Stimulated activated memory B cell treated with anti-CD40 and anti-IgM and Interleukin-4, amounts not matched to agents 10 μg/mL and 1 μg/mL and 100 μg/mL, for 72 hours (primary cell): Measurements from ENCODE around the gene CNGB1.
"Not testable (repeated sequence)": the region's sequence is repeated elsewhere in the genome, so short reads cannot be mapped to it uniquely, and the experiment has no call there.

Experiments used
- ATAC-seq: fragments of 150-1000 bp; cut with Tn5 transposase; 2 replicates; pipeline ENCODE4 v1.10.0; 2021
- H3K27ac Mint-ChIP-seq: one replicate; pipeline ENCODE4 v1.8.0; 2022; ENCODE audit warnings: mild to moderate bottlenecking, mixed read lengths
- H3K27me3 Mint-ChIP-seq: one replicate; pipeline ENCODE4 v1.8.0; 2022; ENCODE audit warnings: mixed read lengths
- H3K36me3 Mint-ChIP-seq: one replicate; pipeline ENCODE4 v1.8.0; 2022; ENCODE audit warnings: mixed read lengths
- H3K4me1 Mint-ChIP-seq: one replicate; pipeline ENCODE4 v1.8.0; 2022; ENCODE audit warnings: mixed read lengths
- H3K4me3 Mint-ChIP-seq: one replicate; pipeline ENCODE4 v1.8.0; 2022; ENCODE audit warnings: mild to moderate bottlenecking, moderate library complexity, mixed read lengths
- H3K9me3 Mint-ChIP-seq: one replicate; pipeline ENCODE4 v1.8.0; 2022; ENCODE audit warnings: mixed read lengths

CNGB1 gene

DNA sequence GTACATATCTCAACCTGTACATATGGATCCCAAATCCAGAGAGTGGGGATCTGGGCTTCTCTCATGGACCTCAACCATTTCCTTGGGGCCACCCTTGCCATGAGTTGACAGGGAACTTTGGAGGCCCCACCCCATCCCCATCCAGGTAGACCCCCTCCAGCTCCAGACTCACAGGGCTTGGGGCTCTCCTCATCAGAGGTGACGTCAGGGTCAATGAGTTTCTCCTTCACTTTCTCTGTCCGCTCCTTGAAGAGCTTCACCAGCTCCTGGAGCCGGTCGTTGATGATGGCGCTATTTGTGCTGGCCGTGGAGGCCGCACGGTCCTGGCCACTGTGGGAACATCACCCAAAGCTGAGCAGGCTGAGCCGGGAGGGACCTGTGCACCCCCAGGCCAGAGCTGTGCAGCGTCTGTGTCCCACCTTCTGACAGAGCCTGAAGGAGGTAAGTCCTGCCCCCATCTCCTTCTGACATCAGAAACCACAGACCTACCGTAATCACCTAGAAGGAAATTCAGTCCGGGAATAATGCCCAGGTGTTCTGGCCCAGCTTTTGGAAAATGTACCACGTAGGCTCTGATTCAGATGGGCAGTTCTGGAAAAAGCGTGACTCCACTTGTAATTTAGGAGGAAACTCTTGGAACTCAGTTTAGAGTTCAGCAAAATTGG lies 50.6 kb downstream of the CNGB1 start:
- Mint-ChIP-seq H3K4me1 (no peaks in the 10 kb centered on the region), H3K36me3 (no peaks in the 10 kb centered on the region), H3K4me3 (no peak overlapping the region), H3K9me3 (peaks cover 6% of the 10 kb centered on the region), H3K27me3 (peaks cover 37% of the 10 kb centered on the region), H3K27ac (no peak overlapping the region)
- ATAC-seq: no peak

DNA sequence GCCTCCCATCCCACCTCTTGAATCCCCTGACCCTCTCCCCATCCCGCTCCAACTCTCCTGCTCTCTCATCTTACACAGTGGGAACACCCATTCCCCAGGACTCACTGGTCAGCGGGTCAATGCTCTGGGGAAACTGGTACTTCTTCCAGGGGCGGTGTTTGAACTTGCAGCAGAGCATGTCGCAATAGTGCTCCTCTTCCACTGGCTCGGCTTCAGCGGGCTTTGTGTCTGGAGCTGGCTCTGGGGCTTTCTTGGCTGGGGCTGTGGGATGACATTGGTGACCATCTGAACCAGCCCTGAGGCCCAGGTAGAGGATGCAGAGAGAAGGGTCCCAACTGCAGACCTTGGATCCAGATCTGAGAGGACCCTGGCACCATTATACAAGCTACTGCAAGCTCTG lies 51.9 kb downstream of the CNGB1 start:
- no peak for ATAC-seq
- Mint-ChIP-seq H3K36me3 (no peaks in the 10 kb centered on the region), H3K9me3 (peaks cover 6% of the 10 kb centered on the region), H3K4me3 (no peak overlapping the region), H3K27ac (no peak overlapping the region), H3K27me3 (peaks cover 45% of the 10 kb centered on the region), H3K4me1 (no peaks in the 10 kb centered on the region)

DNA sequence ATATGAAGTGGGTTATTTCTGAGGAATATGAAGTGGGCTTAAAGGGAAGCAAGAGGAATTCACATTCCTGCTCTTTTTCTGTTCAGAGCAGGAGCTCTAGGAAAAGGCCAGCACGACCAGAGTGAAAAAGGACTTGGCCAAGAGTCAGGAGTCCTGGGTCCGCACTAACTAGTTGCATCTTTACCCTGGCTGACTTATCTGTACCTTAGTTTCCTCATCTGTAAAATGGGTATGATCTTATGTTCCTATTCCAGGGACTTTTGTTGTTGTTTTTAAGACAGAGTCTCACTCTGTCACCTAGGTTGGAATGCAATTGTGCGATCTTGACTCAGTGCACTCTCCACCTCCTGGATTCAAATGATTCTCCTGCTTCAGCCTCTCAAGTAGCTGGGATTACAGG lies 52.5 kb downstream of the CNGB1 start:
- no peak overlapping the region for H3K27ac Mint-ChIP-seq
- no peak overlapping the region for H3K4me3 Mint-ChIP-seq
- no peaks in the 10 kb centered on the region for H3K36me3 Mint-ChIP-seq
- H3K27me3 Mint-ChIP-seq: peaks cover 39% of the 10 kb centered on the region
- H3K4me1 Mint-ChIP-seq: no peaks in the 10 kb centered on the region
- peaks cover 6% of the 10 kb centered on the region for H3K9me3 Mint-ChIP-seq
- no peak for ATAC-seq

DNA sequence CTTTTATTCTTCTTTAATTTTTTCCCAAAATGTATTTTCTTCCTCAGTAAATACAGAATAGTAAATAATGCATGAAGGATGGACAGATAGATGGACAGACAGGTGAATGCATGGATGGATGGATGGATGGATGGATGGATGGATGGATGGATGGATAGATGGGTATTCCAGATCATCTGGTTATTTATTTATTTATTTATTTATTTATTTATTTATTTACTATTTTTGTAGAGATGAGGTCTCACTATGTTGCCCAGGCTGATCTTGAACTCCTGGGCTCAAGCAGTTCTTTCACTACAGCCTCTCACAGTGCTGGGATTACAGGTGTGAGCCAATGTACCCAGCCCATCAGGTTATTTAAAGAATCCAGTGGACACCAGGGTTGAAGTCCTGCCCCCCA lies 53.0 kb downstream of the CNGB1 start:
- H3K36me3 Mint-ChIP-seq, H3K9me3 Mint-ChIP-seq, H3K4me3 Mint-ChIP-seq, H3K4me1 Mint-ChIP-seq, ATAC-seq, H3K27ac Mint-ChIP-seq: not testable (repeated sequence)
- peaks cover 37% of the 10 kb centered on the region for H3K27me3 Mint-ChIP-seq

DNA sequence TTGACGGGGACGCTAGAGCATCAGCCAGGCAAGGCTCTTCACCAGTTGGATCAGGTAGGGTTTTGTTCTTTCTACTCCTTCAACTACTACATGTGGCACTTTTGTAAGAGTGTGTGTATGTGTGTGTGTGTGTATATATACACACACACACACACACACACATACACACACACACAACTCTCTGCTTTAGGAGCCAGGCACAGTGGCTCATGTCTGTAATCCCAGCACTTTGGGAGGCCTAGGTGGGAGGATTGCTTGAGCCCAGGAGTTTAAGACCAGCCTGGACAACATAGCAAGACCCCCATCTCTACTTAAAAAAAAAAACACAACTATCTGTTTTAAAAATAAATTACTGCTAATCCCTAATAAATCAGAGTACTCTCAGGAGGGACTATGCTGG lies 53.4 kb downstream of the CNGB1 start:
- peaks cover 42% of the 10 kb centered on the region for H3K27me3 Mint-ChIP-seq
- not testable (repeated sequence) for ATAC-seq, H3K4me3 Mint-ChIP-seq, H3K4me1 Mint-ChIP-seq, H3K9me3 Mint-ChIP-seq, H3K36me3 Mint-ChIP-seq, H3K27ac Mint-ChIP-seq

DNA sequence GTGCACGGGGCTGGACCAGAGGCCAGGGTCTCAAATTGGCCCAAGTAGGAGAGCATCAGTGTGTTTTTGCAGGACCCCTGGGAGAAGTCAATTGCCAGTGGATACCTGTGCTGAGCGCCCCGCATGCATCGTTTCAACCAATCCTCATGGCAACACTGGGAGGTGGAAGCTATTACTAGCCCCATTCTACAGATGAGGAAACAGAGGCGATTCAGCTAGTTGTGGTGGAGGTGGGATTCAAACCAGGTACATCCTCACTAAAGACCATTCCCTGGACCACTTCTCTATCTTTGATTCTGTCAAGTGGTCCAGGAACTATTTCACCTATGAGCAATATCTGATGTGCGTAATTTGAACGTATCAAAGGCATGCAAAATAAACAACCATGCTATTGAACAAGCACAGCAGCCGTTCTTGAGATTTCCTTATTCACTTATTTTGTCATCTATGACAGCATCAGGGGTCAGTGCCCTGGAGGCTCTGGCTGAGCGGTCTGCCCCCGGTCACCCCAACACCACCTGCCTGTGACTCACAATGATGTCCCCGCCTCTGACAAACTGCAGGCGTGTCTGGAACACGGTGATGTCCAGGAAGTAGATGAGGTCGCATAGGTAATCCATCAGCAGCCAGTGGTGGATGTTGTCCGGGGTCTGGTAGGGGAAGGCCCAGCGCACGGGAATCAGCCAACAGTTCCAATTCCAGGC lies 54.0 kb downstream of the CNGB1 start:
- peaks cover 48% of the 10 kb centered on the region for H3K27me3 Mint-ChIP-seq
- no peak overlapping the region for H3K4me3 Mint-ChIP-seq
- H3K4me1 Mint-ChIP-seq: no peaks in the 10 kb centered on the region
- H3K36me3 Mint-ChIP-seq: no peaks in the 10 kb centered on the region
- ATAC-seq: no peak
- H3K9me3 Mint-ChIP-seq: peaks cover 6% of the 10 kb centered on the region
- H3K27ac Mint-ChIP-seq: no peak overlapping the region

DNA sequence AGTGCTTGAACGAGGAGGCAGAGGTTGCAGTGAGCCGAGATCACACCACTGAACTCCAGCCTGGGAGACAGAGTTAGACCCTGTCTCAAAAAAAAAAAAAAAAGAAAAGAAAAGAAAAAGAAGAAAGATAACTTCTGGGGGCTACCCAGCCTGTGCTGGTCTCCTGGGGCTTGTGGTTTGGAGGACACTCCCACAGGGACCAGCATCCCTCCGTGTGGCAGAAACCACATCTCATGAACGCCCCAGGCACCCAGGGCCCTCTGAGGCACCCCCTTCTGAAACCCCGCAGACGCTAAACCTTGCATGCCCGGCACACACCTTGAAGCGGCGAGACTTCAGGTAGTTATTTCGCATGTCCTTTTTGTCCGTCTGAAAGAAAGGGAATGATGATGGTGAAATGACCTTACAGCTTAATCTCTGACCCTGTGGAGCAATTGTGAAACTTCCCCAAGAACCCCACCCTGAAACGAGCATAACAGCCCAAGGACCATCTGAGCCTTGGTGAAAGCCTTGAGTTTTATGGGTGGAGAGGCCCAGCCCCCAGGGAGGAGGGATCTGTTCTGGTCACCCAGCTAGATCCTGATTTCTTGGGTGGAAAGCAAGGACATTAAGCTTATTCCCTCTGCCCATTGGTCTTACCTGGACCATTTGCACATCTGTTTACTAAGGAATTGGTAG lies 55.0 kb downstream of the CNGB1 start:
- ATAC-seq: no peak
- no peak overlapping the region for H3K4me3 Mint-ChIP-seq
- no peaks in the 10 kb centered on the region for H3K4me1 Mint-ChIP-seq
- peaks cover 55% of the 10 kb centered on the region for H3K27me3 Mint-ChIP-seq
- H3K27ac Mint-ChIP-seq: no peak overlapping the region
- H3K9me3 Mint-ChIP-seq: peaks cover 6% of the 10 kb centered on the region
- no peaks in the 10 kb centered on the region for H3K36me3 Mint-ChIP-seq

DNA sequence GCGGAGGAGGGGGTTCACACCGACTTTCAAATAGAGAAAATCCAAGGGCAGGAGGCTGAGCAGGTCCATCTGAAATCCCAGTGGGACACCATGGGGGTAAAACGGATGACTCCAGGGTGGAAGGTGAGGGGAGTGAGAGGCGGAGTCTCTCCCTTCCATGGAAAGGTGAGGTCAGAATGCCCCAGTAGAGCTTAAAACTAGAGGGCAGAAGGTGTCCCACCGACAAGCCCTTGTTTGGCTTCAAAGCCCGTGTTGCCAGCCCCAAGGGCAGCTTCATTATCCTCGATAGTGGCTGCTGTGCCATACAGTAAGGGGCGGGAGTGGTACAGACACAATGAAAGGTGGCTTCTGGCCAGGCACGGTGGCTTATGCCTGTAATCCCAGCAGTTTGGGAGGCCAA lies 55.7 kb downstream of the CNGB1 start:
- Mint-ChIP-seq H3K4me1 (no peaks in the 10 kb centered on the region), H3K27ac (no peak overlapping the region), H3K36me3 (no peaks in the 10 kb centered on the region), H3K27me3 (peaks cover 51% of the 10 kb centered on the region), H3K9me3 (peaks cover 6% of the 10 kb centered on the region), H3K4me3 (no peak overlapping the region)
- no peak for ATAC-seq

DNA sequence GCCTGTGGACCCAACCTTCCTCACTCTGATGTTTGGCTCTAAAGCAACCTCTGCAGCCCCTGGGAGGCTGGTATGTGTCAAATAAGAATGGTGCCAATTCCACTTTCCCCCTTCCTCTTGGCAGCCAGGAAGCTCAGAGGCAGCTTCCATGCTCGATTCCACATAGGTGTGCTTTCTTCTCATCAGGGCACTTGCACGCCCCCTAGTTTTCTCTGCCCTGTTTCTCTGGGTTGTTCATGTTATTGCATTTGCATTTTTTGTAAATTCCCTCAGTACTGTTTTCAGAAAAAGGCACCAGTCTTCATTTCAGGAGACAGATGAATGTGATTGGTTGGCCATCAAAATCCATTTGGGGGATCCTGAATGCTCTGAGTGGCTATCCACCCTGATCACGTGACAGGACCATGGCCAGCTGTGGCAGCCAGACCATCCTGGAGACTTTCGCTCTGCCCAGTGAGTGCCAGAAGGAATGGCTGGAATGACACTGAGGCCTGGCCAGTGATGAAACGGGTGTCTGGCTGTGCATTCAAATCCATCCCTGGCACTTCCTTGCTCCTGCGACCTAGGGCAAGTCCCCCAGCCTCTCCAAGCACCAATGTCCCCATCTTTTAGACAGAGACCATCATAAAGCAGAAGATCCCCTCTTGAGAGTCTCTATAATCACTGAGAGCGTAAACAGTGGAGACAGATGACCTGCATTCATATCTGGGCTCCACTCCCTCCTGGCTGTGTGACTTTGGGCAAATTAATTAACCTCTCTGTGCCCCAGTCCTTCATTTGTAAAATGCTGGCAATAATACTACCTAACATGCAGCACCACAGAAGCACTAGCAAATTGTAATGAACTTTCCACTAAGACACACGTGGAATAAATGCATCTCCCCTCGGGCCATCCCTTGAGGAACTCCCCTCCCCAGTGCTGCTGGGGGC lies 56.4 kb downstream of the CNGB1 start:
- Mint-ChIP-seq H3K4me3 (no peak overlapping the region), H3K27me3 (peaks cover 43% of the 10 kb centered on the region), H3K27ac (no peak overlapping the region), H3K9me3 (peaks cover 2% of the 10 kb centered on the region), H3K36me3 (no peaks in the 10 kb centered on the region), H3K4me1 (no peaks in the 10 kb centered on the region)
- no peak for ATAC-seq

DNA sequence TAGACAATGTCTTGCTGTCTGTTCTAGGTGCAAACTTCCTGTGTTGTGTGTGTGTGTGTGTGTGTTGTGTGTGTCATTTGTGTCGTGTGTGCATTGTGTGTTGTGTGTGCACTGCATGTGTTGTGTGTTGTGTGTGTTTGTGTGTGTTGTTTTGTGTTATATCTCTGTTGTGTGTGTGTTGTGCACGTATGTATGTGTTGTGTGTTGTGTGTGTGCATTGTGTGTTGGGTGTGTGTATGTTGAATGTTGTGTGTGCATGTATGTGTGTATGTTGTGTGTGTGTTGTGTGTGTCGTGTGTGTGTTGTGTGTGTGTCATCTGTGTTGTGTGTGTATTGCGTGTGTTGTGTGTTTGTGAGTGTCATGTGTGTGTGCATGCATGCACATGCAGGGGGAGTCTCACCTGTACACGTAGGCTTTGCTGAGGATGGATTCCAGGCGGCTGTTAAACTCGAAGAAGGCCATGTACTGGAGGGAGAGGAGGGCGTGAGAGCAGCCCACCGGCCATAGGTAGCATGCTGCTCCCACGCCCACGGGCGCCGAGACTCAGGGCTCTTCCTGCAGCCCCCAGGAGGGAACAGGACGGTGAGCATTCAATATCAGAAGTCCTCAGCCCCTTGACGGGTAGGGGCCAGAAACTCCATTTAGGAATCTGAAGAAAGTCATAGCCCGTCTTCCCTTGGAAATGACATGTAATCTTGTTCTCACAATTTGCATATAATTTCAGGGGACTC lies 58.2 kb downstream of the CNGB1 start:
- no peak overlapping the region for H3K4me3 Mint-ChIP-seq
- H3K36me3 Mint-ChIP-seq: no peaks in the 10 kb centered on the region
- no peak overlapping the region for H3K27ac Mint-ChIP-seq
- H3K4me1 Mint-ChIP-seq: no peaks in the 10 kb centered on the region
- peaks cover 57% of the 10 kb centered on the region for H3K27me3 Mint-ChIP-seq
- H3K9me3 Mint-ChIP-seq: no peaks in the 10 kb centered on the region
- ATAC-seq: no peak

DNA sequence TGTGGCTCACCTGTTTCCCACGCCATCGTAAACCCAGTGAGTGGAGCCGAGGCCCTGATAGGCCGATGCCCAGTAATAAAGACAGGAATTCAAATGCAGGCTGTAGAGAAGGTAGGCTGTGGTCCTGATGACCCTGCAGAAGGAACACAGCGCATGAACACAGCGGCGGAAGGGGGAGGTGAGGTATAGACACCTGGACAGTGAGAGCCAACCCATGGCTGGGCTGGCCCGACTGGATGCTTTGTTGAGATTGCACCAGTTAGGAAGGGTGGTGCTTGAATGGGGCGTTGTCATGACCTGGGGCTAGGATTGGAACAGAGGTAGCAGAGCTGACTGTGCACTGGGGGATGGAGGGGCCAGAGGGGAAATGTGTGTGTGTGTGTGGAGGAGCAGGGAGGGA lies 59.2 kb downstream of the CNGB1 start:
- no peak overlapping the region for H3K27ac Mint-ChIP-seq
- no peaks in the 10 kb centered on the region for H3K36me3 Mint-ChIP-seq
- H3K4me1 Mint-ChIP-seq: no peaks in the 10 kb centered on the region
- H3K27me3 Mint-ChIP-seq: peaks cover 61% of the 10 kb centered on the region
- H3K9me3 Mint-ChIP-seq: no peaks in the 10 kb centered on the region
- H3K4me3 Mint-ChIP-seq: no peak overlapping the region
- ATAC-seq: no peak

DNA sequence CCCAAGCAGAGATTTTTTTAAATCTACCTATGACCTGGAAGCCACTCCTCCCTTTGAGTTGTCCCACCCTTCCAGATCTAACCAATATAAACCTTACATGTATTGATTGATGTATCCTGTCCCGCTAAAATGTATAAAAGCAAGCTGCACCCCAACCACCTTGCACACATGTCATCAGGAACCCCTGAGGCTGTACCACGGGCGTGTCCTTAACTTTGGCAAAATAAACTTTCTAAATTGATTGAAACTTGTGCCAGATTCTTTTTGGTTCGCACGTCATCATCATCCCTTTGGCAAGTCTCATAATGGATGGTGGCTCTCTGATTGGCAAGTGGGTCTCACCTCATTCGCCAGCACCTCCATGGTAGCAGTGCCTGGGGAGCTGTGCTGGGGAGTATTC lies 60.2 kb downstream of the CNGB1 start:
- ATAC-seq: no peak
- H3K9me3 Mint-ChIP-seq: no peaks in the 10 kb centered on the region

DNA sequence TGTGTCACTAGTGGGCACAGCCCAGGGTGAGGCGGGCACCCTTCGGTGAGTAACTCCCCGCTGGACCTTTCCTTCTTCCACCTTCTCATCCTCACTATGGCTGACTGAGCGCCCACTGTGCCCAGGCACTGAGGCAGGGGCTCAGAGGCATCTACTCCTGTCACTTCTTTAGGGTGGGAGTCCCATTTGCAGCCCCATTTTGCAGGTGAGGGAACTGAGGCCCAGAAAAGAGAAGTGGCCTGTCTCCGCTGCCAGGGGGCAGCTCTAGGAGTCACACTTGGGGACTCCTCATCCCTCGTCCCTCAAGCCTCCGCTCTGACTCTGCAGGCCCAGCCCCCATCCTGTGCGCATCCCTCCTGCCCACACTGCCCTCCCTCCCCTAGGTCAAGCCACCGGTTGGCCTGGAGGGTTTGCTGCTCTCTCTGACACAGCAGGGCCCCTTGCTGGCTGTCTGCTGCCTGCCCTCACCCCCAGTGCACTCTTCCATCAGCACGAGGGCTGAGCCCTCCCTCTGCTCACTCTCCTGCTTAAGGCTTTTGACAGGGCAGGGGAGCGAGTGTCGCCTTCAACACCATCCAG lies 62.4 kb downstream of the CNGB1 start:
- Mint-ChIP-seq H3K27ac (no peak overlapping the region), H3K4me3 (no peak overlapping the region), H3K27me3 (peaks cover 58% of the 10 kb centered on the region), H3K36me3 (no peaks in the 10 kb centered on the region), H3K4me1 (peaks cover 7% of the 10 kb centered on the region), H3K9me3 (no peaks in the 10 kb centered on the region)
- no peak for ATAC-seq

More for the DNA sequence above, 60.2 kb downstream of the CNGB1 start:
- Mint-ChIP-seq H3K4me3 (no peak overlapping the region), H3K27me3 (peaks cover 62% of the 10 kb centered on the region), H3K27ac (no peak overlapping the region), H3K4me1 (peaks cover 7% of the 10 kb centered on the region), H3K36me3 (no peaks in the 10 kb centered on the region)
